GM21423 (cell line): ENCODE results near the gene HCRTR1.

ENCODE experiments used
- ATAC-seq: cut with Tn5 transposase; IDR thresholded peaks from one replicate; pipeline ENCODE4 v1.9.1; 2021; ENCODE audit warnings: mild to moderate bottlenecking, moderate library complexity; ENCODE audit not compliant: unreplicated experiment

Gene HCRTR1

GRCh38 chr1:31596737-31597097 is 20.8 kb upstream of the HCRTR1 start:
- ATAC-seq, result no peak

GRCh38 chr1:31598980-31599379 is 18.5 kb upstream of the HCRTR1 start:
- ATAC-seq, result no peak

DNA sequence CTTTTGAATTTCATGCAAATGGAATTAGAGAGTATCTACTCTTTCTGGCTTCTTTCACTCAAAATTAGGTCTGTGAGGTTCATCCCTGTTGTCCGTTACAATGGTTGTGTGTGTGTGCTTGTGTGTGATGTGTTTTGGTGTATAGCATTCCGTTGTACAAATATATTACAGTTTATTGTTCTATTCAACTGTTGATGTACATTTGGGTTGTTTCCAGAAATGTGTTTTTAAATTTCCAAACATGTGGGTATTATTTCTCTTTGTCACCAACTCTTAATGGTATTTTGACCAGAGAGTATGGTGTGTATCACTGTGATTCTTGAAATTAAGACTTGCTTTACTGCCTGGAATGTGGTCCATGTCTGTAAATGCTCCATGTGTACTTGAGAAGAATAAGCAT is 16.8 kb upstream of the HCRTR1 start:
- no peak for ATAC-seq

GRCh38 chr1:31602081-31602480 is 15.4 kb upstream of the HCRTR1 start:
- ATAC-seq, result no peak

DNA sequence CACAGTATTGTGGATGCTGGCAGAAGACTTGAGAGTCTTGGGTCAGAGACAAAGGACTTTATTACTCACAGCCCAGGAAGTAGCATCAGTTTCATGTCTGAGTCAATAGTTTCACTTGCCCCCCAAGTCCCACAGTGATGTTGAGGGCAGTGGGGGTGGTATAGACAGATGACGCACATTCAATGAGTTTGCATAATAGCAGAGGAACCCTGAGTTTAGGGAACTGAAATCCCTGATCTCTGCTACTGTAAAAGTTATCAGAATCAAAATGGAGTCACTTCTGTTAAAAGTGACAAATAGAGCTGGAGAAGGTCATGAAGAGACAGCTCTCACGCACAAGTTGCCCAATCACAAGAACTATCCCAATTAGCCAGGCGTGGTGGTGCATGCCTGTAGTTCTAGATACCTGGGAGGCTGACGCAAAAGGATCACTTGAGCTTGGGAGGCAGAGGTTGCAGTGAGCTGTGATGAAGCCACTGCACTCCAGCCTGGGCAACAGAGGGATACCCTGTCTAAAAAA is 11.5 kb upstream of the HCRTR1 start:
- peak; percentile 93 for ATAC-seq

DNA sequence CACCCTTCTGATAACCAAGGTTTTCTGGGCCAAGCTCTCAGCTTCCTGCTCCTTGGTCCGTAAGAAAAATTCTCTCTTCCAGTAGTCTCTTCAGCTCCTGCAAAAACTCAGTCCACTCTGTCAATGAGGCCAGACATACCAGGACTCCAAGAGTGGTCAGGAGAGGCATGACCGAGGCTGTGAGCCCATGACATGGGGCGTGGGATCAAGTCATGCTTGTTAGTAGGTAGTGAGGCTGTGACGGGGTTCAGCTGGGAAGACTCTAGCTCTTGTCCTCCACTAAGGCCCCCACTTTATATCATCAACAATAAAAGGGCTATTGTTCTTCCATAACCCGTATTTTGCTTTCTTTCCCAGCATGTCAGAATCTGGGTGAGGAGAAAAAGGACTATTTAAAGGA is 10.1 kb upstream of the HCRTR1 start:
- ATAC-seq, result no peak

- no peak for ATAC-seq
Observed at GRCh38 chr1:31609514-31610118, 7.9 kb upstream of the HCRTR1 start.

DNA sequence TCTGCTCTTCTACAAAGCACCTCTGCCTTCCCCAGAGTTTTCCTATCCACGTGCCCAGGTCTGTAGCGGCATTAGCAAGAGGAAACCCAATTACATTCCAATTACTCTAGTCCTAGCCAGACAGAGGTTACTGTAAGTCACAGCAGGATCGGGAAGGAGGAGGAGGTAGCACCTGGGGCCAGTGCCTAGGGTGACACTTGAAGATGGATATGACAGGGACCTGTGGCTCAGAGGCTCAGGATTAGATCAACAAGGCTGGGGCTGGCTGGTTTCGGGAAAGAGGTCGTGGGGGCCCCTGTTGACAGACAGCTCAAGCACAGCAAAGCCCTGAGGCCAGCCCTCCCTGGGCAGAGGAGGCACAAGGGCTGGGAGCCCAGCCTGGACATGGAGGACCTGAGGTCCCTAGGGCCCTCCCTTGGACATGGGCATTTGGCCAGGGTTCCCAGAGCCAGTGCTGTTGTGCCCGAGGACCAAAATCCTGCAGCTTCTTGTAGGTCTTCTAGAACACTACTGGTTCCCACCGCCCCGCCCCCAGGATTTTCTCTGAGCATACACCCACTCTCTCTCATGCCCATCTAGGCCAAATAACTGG is 3.0 kb upstream of the HCRTR1 start:
- ATAC-seq, result no peak

DNA sequence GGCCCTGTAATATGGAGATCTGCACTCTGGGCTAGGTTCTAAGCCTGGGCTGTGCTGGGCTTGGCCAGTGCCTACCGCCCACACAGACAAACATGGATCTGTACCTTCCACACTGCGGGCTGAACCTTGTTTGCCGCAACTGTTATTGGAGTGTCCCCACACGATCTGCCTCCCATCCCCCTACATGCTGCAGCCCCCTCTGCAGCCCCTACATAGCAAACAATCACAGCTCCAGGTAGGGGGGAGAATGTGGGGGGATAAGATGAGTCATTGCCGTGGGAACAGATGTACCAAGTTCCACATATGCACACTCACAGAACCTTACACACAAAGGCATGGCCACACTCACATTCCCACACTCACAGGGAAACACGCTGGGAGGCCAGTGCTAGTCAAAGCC is 2.1 kb upstream of the HCRTR1 start:
- ATAC-seq, result no peak

DNA sequence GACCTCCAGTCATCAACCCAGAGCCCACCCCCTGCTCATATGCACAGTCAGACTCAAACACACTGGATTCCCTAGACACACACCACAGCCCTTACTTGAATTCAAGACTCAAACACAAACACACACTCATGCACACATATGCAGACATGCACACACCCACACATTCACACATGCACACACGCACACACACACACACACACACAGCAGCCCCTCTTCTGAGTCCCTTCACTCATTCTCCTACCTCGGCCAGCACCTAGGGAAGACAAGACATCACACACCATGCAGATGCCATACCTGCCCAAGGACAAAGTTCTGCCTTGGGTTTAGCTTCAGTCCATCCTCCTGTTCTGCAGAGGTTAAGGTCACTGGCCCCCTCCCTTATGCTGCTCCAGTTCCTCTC is 1.6 kb upstream of the HCRTR1 start:
- ATAC-seq, result no peak

GRCh38 chr1:31617916-31618746 is 642 bp downstream of the HCRTR1 start:
- ATAC-seq, result peak; percentile 52

- ATAC-seq, result no peak
Observed at GRCh38 chr1:31618916-31619846, 1.7 kb downstream of the HCRTR1 start.

GRCh38 chr1:31620631-31621497 is 3.4 kb downstream of the HCRTR1 start:
- ATAC-seq, result no peak

DNA sequence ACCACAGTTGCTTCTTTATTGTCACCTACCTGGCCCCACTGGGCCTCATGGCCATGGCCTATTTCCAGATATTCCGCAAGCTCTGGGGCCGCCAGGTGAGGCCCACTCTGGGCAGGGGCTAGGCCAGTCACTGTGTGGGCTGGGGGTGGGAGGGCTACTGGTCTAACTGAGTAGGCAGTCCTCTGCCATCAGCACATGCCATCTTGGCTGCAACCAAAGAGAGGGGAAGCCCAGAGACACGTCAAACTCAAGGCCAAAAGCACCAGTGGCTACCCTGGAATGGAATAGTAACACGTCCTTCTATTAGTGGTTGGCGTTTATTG is 4.0 kb downstream of the HCRTR1 start:
- ATAC-seq, result no peak

DNA sequence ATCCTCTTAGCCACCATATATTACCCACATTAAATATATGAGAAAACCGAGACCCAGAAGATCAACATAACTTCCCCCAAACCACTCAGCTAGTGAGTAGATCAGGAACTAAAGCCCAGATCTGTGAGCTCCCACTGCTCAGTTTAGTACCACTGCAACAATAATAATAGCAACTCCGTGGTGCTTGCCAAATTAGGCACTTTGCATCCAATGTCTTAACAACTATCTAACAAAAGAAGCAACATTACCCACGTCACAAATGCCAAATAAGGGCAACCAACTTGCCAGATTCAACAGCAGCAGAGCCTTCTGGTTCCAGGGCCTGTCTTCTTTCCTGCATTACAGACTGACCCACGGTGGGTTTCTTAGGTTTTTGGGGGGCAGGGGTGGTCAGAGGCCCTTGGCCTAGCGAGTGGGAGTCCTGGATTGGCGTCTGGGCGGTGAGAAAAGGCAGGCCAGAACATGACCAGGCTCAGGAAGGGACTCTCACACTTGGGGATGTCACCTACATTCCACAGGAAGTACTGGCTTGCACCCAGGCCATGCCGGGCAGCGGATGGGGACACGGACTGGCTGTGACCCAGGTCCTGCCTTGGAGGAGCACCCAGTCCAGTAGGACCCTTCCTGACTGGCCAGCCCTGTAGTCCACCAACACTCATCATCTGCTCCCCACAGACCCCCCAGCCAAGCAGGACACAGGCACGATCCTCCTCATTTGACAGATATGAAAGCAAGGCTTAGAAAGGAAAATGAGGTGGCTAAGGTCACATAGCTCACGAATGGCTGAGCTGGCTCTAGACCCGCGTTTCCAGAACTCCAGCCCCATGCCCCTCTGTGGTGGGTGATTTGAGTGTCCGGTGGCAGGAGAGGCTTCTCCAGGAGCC is 4.6 kb downstream of the HCRTR1 start:
- ATAC-seq, result no peak

- no peak for ATAC-seq
Observed at GRCh38 chr1:31623365-31623764, 5.9 kb downstream of the HCRTR1 start.

DNA sequence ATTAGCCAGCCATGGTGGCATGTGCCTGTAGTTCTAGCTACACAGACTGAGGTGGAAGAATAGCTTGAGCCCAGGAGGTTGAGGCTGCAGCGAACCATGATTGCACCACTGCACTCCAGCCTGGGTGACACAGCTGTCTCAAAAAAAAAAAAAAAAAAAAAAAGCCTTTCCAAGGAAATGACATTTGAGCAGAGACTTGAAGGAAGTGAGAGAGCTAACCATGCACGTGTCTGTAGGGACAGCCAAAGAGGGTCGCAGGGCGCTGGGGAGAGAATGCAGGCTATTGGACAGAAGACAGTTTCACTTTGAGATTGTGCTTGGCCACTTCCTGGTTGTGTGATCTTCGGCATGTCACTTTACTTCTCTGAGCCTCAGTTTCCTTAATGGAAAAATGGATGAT is 6.8 kb downstream of the HCRTR1 start:
- ATAC-seq, result no peak

DNA sequence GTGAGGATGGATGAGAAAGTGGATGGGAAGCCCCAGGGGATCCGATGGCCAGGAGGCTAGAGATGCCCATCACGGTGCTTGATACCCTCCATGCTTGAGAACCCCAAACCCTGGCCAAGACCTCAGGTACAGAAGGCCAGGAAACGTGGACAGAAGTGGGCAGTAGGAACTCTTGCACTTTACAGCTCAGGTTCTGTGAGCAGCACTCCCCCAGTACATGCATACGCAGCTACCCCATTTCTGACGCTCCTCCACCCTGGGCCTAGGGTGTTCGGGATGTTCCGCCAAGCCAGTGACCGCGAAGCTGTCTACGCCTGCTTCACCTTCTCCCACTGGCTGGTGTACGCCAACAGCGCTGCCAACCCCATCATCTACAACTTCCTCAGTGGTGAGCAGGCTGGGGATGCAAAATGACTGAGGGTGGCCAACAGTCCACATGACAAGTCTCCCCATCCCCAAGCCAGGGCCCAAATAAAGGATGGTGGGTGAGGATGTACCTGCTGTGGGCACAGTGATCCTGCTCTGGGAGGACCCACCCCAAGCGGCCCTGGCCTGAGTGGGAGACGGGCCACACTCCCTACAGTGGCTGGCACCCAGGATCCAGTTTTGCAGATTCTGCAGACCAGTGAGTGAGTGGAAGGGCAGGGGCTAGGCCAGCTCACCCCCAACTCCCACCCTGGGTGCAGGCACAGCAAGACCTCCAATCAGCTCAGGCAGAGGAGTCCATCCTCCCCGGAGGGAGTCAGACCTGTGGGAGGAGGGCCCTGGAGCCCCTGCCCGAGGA is 7.4 kb downstream of the HCRTR1 start:
- no peak for ATAC-seq
